ELR (cell line): ENCODE data around the gene DLG2.
"Not testable (repeated sequence)": the region's sequence is repeated elsewhere in the genome, so short reads cannot be mapped to it uniquely, and the experiment has no call there.

Experiments used
- DNase-seq: peaks from one replicate; pipeline ENCODE4 v3.0.0-alpha.2; 2015; ENCODE audit warnings: low read depth

DLG2 gene

GRCh38 chr11:84836371-84836770 lies 790.8 kb downstream of the DLG2 start:
- no peak for DNase-seq

GRCh38 chr11:84833488-84834088 lies 793.6 kb downstream of the DLG2 start:
- DNase-seq = no peak

- no peak for DNase-seq
Observed at GRCh38 chr11:84830372-84830771, 796.8 kb downstream of the DLG2 start.

GRCh38 chr11:84829162-84829561 lies 798.0 kb downstream of the DLG2 start:
- DNase-seq = no peak

DNA sequence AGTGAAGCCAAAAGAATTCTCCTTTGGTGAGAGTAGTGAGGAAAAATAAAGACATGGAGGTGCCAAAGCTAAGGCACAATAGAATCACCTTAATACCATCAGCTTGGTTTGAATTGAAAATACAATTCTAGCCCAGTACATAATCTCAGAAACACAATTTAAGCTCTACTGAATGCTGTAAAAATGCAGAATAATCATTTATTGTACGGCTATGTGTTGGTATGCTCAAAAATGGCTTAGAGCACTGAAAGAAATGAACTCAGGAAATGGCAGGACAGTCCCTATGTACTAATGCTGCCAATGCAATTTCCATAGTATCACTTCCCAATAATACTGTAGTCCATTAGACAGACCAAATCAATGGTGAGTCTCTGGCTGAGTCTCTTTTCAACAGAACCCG lies 798.5 kb downstream of the DLG2 start:
- no peak for DNase-seq

DNA sequence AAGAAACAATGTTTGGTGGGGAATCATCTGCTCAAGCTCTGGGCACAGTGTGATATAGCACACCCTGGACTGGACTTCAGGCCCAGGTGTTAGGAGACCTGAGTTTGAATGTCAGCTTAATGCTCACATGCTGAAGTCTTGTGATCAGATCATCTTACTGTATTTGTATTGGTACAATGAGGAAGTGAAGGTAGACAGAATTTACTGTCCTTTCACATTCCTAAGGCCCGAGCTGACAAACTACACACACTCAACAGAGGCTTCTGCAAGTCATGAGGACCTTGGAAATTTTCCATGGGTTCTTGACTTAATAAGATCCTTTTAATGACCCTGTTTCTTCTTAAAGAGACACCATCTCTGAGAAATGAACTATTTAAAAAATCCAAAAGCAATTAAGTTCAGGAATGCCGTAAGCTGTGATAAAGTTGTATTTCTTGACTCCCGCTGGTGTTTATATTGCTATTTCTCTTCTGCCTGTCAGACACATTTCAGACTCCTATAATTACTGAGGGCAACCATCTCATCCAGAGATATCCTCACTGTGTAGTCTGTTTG lies 802.0 kb downstream of the DLG2 start:
- DNase-seq = no peak

GRCh38 chr11:84824624-84825023 lies 802.5 kb downstream of the DLG2 start:
- no peak for DNase-seq

DNA sequence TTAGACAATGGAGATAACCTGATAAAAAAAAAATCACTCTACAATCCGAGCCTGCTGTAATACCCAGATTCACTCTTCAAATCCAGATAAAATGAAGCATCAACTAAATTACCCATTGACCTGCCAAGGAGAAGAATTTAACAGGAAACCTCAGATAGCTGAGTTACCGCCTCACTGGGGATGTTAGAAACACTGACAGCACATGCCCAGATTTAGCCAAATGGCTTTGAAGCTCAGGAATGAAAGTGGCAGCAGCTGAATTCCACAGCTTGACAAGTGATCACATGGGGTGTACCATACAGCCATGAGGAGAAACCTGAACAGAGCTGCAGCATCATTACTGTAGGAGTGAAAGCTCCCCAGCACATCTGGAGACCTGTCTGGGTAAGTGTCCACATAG lies 807.6 kb downstream of the DLG2 start:
- no peak for DNase-seq

DNA sequence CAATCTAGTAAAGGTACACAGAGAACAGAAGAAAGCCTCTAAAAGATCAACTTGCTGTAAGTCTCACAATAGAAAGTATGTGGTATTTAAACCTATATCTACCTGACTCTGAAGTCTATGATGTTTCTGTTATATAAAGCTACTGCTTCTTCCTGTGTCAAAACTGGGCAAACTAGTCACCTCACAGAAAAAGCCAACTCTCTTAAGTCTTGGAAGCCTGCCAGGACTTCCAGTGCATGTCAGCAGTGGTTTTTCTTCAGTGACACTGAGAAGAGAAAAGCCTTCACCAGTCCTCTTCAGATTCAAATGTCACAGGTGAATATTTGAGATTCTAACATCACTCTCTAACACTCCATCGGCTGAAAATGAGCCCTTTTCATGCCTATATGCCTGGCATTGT lies 808.0 kb downstream of the DLG2 start:
- peak; percentile 31 for DNase-seq

- DNase-seq = peak; percentile 81
Observed at GRCh38 chr11:84817998-84818397, 809.1 kb downstream of the DLG2 start.

GRCh38 chr11:84812471-84812969 lies 814.6 kb downstream of the DLG2 start:
- no peak for DNase-seq

DNA sequence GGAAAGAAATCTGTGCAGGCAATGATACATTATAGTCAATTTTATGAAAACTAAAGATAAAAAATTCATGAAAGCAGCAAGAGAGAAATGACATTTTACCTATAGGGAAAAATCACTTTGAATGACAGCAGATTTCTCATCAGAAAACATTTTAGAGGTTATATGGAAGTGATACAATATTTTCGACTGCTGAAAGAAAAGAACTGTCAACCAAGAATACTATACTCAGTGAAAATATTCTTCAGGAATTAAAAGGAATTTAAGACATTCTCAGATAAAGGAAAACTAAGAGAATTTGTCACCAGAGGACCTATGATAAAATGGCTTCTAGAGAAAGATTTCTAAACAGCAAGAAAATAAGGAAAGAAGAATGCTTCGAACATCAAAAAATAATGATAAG lies 820.8 kb downstream of the DLG2 start:
- DNase-seq = no peak

DNA sequence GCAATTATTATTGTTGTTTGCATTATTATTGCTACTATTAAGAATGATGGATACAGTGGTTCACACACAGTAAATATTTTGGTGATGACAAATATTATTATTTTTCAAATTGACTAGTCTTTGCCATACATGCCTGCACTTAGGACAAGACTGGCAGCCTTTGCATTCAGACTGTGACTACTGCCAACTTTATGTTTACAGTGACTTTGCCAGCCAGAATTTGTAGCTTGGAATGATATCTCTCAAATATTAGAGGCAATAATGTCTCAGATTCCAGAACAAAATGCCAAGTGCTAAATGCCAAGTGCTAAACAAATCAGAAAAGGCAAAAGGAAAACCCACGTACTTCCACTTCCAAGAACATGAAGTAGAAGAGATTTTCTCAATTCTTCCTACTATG lies 823.1 kb downstream of the DLG2 start:
- DNase-seq = no peak

GRCh38 chr11:84800755-84801346 lies 826.3 kb downstream of the DLG2 start:
- peak; percentile 66 for DNase-seq

- DNase-seq = no peak
Observed at GRCh38 chr11:84799112-84799511, 828.0 kb downstream of the DLG2 start.

GRCh38 chr11:84795698-84796097 lies 831.4 kb downstream of the DLG2 start:
- no peak for DNase-seq

DNA sequence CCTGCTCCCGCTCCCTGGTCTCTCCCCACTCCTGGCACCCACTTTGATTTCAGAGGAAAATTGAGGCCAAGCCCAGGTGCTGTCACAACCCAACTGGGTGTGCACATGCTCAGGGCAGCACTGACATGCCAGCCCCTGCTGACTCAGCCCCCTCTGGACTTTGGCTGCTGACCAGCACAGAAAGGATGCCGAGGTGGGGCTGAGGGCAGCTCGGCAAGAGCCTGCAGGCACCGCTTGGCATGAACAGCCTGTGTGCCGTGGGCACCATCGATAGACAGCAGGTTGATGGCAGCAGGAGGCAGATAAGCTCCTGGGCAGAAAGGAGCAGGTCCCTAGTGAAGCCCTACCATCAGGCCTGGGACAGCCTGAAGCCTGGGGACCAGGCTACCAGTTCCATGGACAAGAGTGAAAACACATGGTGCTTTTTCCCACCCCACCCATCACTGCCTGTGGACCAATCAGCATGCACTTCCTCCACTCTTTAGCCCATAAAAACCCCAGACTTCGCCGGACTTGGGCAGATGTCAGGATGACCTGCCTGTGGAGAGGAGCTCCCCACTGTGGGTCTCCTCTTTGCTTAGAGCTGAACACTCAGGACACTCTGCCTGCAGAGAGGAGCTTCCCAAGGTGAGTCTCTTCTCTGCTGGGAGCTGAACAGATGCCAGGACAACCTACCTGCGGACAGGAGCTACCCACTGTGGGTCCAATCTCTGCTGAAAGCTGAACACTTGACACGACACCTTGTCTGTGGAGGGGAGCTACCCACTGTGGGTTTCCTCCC lies 832.3 kb downstream of the DLG2 start:
- no peak for DNase-seq

DNA sequence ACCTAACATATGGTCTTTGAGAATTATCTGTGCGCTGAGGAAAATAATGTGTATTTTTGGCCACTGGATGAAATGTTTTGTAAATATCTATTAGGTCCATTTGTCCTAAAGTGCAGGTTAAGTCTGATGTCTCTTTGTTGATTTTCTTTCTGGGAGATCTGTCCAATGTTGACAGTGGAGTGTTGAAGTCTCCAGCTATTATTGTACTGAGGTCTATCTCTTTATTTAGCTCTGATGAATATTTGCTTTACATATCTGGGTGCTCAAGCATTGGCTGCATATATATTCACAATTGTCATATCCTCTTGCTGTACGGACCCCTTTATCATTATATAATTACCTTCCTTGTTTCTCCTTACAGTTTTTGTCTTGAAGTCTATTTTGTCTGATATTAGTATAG lies 833.8 kb downstream of the DLG2 start:
- DNase-seq = no peak

- DNase-seq = no peak
Observed at GRCh38 chr11:84790849-84791427, 836.2 kb downstream of the DLG2 start.

DNA sequence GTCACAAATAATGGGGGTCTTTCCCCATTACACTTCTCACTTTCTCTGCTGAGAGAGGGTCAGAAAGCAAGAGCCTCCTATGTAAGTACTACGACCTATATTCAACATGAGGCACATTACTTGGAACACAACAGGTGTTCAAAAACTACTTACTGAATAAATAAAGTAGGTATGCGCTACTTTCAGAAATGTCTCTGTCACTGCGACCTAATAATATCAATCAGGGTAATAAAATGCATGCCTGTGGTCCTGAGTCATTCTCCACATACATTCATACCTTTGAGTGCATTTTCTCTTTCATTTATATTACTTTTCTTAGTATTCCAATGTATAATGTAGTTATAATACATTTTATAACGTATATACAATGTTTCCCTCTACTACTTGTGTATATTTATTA lies 838.9 kb downstream of the DLG2 start:
- DNase-seq = peak; percentile 6

GRCh38 chr11:84784158-84784557 lies 843.0 kb downstream of the DLG2 start:
- not testable (repeated sequence) for DNase-seq

- DNase-seq = peak; percentile 60
Observed at GRCh38 chr11:84780689-84781293, 846.4 kb downstream of the DLG2 start.
